Fibroblast of gingiva (primary cell): ENCODE measurements around the gene TSPAN12.
"Not testable (repeated sequence)": the region's sequence is repeated elsewhere in the genome, so short reads cannot be mapped to it uniquely, and the experiment has no call there.

Experiments
- DNase-seq: peaks from one replicate; pipeline ENCODE4 v3.0.0-alpha.2; 2011; ENCODE audit warnings: low read depth

TSPAN12 gene

DNA sequence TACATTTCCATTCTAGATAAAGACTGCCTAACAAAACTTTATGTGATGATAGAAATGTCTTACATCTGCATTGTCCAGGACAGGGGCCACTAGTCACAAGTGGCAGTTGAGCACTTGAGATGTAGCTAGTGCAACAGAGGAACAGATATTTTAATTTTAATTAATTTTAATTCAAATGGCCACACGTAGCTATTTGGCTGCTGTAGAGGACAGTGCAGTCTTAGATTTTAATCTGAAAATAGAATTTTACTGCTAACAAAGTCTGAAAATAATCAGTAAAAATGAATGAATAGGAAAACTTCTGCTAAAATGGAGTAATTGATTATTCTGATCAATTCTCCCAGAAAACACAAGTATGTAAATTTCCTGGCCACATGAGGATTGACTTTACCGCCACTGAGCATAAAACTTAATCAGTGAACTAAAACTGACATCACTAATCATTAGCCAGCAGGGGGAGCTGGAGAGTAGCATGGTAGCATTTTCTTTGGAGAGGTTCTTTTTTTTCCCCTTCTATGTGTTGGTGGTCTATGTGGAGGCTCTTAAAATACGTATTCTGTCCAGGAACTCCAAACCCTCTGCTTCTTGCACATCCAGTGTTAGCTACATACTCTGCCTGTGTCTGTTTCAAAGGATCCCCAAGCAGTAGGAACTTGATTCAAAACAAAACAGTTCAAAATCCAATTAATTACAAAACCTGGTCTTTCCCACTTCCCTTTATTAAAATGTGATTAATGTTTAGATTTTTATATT lies 52.1 kb downstream of the TSPAN12 start:
- DNase-seq, result peak; percentile 31

DNA sequence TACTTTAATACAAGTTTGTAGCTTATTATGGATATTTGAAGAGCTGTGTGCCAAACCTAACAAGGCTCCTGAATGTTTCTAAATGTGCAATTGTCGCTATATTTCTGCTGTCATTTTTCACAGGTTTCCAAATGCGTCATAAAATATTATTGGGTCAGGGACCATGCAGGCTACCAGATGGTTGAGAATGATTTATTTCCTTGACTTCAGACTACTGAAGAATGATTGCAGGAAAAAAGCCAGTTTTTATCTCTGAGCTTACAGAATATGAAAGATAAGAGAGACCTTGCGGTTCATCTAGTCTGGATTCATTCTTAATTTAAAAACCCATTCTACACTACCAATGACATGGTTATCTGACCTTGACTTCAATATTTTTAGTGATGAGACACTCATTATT lies 55.2 kb downstream of the TSPAN12 start:
- DNase-seq, result no peak

DNA sequence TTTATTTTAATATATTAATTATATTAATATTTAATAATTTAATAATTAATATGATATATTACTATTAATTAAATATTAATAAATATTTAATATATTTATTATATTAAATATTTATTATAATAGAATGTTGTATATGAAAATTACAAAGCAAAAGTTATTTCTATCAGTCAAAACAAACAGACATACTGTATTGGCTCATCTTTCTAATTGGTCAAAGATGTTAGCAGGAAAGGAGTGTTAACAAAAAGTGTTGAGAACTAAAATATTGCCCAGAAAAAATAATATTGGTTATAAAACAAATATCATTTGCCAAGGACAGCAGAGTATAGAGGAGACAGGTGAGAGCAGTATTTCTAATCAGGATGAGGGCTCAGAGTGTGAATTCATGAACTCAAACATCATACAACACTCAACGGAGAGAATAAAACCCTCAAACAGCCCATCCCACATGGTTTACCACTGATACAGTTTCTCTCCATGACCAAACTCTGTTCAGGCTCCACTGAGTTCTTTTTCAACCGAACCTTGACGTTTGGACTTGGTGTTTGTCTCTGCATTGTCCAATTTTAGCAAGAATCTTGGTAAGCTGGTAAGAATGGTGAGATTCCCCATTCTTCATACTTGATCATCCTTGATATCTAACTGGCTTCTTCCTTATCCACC lies 58.0 kb downstream of the TSPAN12 start:
- DNase-seq, result no peak

DNA sequence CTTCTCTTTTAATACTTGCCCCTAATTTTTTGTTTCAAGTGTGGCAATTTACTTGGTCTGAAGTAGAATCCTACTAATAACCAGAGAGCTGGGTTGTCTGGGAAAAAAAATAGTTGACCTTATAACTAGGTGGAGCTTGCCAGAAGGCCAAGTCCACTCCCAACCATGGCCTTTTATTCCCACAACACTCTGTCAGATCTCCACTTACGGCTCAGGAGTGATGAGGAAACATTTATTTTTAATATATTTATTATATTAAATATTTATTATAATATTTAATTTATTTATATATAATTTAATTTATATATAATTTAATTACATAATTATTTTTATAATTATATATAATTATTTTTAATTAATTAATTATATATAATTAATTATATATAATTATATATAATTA lies 58.8 kb downstream of the TSPAN12 start:
- no peak for DNase-seq

DNA sequence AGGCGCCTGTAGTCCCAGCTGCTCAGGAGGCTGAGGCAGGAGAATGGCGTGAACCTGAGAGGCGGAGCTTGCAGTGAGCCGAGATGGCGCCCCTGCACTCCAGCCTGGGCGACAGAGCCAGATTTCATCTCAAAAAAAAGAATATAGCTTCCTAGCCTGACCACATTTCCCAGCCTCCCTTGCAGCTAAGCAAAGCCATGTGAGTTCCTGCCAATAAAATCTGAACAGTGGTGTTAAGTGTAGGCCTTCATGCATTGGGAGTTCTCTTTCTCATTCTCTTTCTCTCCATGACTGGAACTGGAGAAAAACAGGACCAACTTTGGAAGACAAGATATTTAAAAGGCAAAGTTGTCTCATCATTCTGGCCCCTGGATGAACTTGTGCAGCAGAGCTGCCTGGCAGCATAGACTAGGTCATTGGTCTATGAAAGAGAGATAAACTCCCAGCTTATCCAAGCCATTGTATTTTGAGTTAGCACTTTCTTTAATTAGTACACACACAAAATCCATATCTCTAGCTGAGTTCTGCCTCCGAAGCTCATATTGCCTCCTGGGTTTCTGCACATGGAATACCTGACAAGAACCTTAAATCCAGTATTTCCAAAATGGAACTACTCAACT lies 60.8 kb downstream of the TSPAN12 start:
- no peak for DNase-seq

DNA sequence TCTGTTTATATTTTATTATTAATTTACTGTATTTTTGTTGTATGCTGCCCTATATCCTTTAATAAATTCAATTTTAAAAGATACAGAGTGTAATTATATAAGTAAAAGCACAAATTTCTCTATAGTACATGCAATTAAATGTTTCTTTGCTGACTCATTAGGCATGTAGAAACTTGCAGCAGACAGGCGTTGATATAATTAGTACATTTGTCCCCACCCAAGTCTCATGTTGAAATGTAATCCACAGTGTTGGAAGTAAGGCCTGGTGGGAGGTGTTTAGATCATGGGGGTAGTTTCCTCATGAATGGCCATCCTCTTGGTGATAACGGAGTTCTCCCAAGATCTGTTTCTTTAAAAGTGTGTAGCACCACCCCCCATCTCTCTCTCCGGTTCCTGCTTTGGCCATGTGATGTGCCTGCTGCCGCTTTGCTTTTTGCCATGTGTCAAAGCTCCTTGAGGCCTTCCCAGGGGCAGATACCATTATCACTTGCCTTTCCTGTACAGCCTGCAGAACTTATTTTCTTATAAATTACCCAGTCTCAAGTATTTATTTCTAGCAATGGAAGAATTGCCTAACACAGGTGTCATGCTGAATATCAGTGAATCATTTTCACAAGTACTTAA lies 63.7 kb downstream of the TSPAN12 start:
- DNase-seq, result peak; percentile 2

DNA sequence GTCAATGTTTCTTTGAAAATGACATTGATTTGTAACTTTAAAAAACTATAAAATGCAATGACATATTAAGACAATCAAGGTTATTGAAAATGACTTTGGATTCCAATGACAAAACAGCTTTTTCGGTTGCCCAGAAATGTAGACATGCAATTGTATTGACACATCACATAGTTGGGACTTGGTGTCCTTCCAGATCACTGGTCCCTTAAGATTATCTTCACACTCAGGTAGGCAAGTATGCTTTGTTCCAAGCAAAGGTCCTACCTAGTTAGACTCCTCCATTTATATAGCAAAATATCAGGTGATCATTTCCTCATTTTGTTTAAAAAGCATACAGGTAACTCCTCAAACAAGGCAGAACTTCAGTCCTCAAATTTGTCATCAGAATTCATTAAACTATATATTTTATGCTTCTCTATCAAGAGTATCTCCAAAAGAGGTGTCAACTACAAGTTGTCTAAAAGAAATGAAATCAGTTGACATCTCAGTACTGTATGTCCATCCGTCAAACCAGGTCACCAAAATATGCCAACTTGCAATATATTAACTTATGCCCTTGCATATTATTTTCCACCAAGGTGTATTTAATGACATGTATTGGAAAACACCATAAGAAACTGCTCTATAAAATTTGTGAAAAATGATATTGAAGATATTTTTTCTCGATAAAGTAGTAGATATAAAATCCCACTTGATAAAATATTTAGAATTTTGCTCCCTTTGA lies 64.6 kb downstream of the TSPAN12 start:
- DNase-seq, result no peak

DNA sequence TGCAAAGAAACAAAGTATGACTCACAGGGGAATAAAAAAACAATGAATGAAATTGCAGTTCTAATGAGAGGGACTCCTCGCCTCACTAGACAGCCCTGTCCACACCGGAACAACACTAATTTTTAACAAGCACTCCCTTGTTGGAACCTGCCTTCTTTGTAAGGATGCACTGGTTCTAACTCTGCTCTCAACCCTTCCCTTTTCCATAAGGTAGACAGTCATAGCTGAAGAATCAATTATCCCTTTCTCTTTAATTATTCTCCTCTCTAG lies 65.1 kb downstream of the TSPAN12 start:
- no peak for DNase-seq

DNA sequence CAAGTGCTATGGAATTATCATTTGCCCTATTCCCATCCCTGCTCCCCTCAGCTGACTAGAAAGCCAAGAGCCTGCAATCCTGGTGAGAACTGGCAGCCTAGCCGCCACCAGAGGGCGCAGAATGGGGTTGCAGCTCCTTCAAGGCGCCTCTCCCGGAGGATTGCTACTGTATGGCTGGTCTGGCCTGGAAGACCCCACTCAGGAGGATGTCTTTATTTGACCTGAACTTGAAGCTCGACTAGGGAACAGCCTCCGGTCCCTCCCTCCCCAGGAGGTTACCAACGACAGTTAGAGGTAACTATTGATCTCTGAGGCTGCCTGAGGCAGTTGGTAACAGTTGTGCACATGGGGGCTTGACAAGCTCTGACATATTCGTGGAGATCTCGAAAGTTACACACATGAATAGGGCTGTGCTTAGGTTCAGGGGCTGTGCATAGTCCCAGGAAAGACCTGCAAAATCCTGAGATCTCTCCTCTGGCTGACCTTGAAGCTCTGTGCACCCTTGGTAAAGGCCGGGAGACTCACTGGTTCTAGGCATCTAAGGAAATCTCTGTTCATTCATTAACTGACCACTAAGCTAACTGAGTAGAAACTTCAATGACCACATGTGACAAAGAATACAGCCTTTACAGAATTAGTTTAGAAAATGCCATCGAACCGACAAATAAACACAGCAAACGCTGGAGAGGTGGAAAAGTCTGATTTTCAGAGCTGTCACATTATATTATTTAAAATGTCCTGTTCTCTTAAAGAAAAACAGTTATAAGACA lies 65.7 kb downstream of the TSPAN12 start:
- DNase-seq, result peak; percentile 38

DNA sequence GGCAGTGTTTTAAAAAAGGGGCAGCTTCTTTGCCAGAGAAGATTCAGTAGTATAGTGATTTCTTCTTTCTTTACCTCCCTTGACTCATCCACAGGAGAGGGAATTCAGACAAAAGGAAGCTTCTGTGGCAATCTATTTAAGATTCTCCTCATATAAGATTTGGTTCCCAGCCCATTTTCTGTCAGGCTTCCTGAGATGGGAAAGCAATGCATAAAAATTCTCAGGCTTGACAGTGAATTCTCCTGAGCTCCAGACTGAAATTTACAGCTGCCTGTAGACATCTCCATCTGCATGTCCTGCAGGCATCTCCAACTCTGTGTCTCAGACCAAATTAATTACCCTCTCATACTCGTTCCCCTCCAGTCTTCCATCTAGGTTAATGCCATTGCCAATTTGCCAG lies 72.8 kb downstream of the TSPAN12 start:
- DNase-seq, result no peak

DNA sequence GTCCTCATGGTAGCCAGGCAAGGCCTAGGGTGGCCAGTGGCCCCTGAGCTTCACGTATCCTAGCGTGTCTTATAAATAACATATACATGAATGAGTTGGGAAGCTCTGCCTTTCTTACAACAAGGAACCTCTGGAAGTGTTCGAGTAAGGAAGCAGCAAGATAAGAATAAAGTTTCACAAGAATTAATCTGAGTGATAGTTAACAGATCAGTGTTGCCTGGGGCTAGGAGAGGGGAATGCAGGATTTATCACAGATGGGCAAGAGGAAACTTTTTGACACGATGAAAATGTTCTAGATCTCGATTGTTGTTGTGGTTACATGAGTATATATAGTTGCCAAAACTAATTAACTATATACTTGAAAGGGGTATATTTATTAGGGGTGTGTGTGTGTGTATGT lies 74.2 kb downstream of the TSPAN12 start:
- DNase-seq, result no peak

DNA sequence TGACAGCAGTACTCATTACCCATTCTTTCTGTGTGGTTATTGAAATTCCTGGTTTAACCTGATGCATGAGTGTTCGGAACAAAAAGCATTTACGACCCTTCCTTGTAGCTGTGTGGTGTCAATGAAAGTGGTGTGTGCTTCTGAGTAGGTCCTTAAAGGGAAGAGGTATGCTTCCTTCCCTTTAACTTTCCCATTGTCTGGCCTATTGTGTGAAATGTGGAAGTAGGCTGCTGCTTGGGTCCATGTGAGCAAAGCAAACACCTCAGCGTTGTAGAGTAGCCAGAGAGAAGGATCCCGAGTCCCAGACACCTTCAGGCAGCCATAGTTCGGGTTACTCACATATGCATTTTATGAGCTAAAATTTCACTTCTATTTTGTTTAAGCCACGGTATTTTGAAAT lies 74.7 kb downstream of the TSPAN12 start:
- DNase-seq, result no peak

DNA sequence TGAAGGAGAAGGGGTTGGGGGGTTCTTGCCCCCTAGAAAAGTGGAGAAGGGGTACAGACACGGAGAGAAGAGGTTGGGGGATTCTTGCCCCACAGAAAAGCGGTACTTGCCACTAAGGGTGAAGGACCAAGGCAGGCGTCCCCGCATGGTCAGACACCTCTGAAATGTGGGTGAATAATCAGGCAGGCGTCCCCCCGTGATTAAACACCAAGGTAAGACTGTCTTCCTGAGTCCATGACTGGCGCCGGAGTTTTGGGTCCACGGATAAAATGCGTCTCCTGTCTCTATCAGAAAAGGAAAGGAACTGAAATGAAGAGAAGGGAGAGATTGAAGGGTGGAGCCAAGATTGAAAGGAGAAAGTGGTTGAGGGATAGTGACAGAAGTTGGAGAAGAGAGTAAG lies 76.0 kb downstream of the TSPAN12 start:
- not testable (repeated sequence) for DNase-seq

DNA sequence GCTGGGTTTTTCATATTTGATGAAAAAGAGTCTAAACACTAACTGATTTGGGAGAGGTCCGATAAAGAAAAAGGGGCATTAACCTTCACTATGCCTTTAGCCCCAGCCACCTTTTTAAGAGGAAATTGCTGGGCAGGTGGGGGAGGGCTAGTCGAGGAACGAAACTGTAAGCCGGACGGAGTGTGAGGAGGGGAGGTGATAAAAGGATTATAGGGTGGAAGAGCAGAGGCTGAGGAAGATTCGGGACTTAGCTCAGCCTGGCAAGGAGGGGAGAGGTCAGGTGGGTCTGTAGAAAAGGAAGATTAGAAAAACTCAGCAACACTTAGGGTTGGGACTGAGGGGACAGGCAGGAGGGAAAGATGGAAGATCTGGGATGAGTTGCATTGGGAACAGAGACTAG lies 77.0 kb downstream of the TSPAN12 start:
- DNase-seq, result no peak

DNA sequence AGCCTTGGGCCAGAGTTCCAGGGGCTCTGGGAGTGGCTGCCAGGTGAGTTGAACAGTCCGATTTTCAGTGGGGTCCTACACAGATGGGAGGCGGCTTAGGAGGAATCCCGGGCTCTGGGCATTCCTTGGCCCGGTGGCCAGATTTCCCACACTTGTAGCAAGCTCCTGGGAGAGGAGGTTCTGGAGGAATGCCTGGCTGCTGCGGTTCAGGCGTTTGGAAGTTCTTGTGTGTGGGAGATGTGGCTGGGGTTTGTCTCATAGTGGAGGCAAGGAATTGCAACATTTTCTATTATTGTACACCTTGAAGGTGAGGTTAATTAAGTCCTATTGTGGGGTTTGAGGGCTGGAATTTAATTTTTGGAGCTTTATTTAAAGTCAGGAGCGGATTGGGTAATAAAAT lies 77.5 kb downstream of the TSPAN12 start:
- not testable (repeated sequence) for DNase-seq

DNA sequence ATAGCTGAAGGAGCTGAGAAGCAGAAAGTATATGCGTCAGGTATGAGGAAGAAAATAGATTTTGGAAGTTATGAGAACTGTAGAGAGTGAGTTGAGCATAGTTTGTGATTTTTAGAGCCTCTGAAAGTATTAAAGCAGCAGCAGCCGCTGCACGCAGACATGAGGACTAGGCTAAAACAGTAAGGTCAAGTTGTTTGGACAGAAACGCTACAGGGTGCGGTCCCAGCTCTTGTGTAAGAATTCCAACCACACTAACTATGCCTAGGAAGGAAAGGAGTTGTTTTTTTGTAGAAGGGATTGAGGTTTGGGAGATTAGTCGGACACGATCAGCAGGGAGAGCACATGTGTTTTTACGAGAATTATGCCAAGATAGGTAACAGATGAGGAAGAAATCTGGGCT lies 78.9 kb downstream of the TSPAN12 start:
- DNase-seq, result not testable (repeated sequence)

DNA sequence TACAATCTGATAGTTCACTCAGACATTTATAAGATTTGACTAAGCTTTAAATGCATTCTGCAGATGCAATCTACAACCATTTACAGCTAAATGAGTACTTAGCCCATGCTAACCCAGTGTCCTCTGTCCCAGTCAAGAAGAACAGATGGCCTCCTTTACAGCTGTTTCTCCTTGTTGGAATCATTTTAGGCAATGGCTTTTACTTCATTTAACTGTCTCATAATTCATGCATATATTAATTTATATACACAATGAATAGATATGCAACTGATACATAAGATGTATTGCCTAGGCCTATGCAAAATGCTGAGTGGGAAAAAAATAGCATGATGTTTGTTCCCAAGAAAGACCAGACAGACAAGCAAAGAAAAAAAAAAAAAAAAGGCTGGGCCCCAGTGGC lies 82.2 kb downstream of the TSPAN12 start:
- DNase-seq, result no peak

DNA sequence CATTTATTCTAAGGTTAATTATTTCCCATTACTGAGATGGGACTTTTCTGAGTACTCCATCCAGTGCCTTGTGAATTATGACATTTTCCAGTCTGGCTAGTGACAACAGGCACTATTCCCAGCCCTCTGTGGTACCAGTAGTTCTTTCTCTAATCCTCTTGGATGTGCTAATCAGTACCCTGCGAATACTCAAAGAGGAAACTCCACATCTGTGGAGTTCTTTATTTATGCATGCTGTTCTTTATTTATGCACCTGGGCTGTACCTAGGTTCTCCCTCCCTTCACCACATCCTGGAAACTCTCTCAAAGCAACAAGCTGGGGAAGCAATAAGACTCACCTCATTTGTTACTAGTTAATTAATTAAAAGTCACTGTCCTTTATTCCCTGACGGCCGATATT lies 83.5 kb downstream of the TSPAN12 start:
- DNase-seq, result no peak

DNA sequence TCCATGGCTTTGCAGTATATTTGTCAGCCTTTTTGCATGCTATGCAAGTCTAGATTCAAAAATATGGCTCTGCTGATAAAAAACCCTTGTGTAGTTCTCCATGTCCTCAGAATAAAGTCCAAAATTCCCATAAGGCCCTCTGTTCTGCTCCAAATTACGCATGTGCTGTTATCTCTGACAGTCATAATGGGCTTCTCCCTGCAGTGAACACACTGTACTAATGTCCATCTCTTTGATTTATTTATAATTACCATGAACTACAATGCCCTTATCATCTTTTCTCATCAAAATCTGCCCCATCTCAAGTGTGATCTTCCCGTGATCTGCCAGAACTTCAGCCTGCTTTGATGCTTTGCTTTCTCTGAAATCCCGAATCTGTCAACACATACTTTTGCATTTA lies 87.7 kb downstream of the TSPAN12 start:
- no peak for DNase-seq

DNA sequence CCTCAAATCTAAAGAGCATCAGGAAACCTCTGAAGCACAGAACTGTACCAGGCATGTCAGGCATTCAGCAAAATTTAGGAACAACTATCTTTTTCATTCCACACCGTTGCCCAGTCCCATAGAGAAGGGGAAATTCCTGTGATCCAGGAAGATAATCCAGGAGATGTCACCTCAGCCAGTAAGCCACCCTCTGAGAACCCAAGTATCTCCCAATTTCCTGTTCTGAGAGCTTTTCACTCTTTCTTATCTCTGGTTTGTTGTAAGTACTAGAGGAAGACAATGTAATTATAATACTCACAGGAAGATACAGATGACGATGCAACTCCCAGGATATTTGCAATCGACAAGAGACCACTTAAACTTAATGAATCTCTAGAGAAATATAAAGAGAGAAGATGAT lies 97.1 kb downstream of the TSPAN12 start:
- no peak for DNase-seq

DNA sequence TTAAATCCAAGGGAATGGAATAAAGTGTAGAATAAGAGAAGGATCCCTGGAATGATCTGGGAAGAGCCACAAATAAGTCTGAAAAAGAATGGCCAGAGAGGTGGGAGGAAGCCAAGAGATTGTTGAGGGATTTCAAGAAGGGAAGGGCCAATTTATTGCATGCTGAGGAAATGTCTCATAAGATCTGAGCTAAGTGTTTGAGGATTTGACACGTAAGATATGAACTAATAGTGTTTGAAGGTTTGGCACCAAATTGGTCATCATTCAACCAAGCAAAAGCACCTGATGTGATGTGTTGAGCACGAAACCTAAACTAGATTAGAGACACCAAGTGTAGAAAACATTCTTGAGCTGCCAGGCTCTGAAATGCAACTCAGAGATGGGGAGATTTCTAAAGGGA lies 97.9 kb downstream of the TSPAN12 start:
- no peak for DNase-seq

DNA sequence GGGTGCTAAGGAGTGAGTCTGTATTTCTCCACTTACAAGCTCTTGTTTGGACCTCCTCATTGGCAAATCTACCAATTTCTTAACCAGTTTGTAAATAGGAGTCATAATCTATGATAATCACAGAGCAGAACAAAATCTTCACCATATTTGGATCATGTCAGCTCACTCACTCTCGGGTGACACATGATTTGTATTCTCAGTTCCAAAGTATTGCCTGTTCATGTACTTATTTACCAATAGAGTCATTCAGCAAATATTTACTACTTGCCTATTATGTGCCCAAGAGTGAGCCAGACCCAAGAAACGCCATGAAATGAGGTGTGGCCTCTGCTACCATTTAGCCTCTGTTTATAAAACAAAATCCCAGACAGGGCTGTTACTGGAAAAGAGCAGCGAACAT lies 114.8 kb downstream of the TSPAN12 start:
- DNase-seq, result no peak
